Lower leg skin (tissue), 4 donors: ENCODE results near the gene MVB12B. TPM values are rescaled to one million over a fixed set of nuclear protein-coding genes. Genes with fewer than 3 reads are reported as not detected.
A peak's percentile ranks its signal among the peaks of the same experiment; 100 is the strongest.

Experiments used
- DNase-seq, 2 donors: peaks; one replicate each; pipeline ENCODE4 v3.0.0-alpha.2; 2019; ENCODE audit warnings: low spot score in 2 of 2
- H3K4me3 ChIP-seq: fragments of 200-600 bp; sonication (generic); 2 replicates; pipeline ENCODE4 v1.5.1; 2017; ENCODE audit warnings: mild to moderate bottlenecking, low read depth; ENCODE audit not compliant: poor library complexity, severe bottlenecking
- POLR2A ChIP-seq, 2 donors: fragments of 450-650 bp; IDR thresholded peaks; one replicate each; pipeline ENCODE4 v1.6.1; 2016 to 2017; ENCODE audit warnings: antibody characterized with exemption in 2 of 2, mild to moderate bottlenecking in 1 of 2, moderate library complexity in 1 of 2
- WGBS, 2 donors: methylation state at CpG; one replicate each; pipeline ENCODE4 v1.1.5; 2018; 5-methylcytosine and 5-hydroxymethylcytosine counted together
- intact Hi-C: fragments of 100-400 bp; cut with DNase I; formaldehyde crosslinking; loops from one replicate; pipeline ENCODE4 v1.15.0; 2023; ENCODE audit warnings: low total_unique reads
- total RNA-seq, 4 donors: library from RNA; depleted of rRNA; stranded (reverse); fragments of >200 nt; gene quantifications; one replicate each; pipeline ENCODE4 v1.1.0, GENCODE V29; 2016
- TF ChIP-seq, protein P1 (sequence below), 3 donors: fragments of 450-650 bp; IDR thresholded peaks; one replicate each; pipeline ENCODE4 v1.5.1; 2016; ENCODE audit warnings: antibody characterized with exemption in 3 of 3, mild to moderate bottlenecking in 3 of 3, moderate library complexity in 2 of 3

The MVB12B gene
- total RNA-seq, 4 donors from 2014 or later, result 8.6 to 12.5 (median 10.9) TPM

DNA sequence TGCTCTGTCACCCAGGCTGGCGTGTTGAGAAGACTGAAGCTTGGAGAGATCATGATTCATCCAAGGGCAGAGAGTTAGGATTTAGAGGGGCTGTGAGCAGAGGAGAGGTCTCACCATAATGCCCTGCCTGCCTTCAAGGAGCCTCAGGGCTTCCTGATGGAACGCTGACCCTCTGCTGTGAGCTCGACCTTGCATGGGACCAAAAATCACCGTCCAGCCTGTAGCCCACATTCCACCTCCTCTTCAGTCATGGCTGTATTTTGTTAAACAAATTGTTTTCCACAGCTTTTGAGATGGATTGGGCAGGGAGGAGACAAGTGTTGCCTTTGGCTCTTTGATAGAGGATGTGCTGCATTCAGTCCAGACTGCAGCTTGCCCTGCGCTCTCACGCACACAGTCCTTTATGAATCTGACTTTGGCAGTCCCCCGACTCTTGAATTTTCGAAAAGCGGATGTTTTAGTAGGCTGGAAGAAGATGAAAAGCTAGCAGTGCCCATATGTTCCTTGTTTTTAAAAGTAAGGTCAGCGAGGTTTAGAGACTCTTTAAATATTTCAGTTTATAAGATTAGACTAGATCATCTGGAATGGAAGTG lies 79.5 kb downstream of the MVB12B start:
- WGBS, 2 donors, result 72 to 77% methylated on average over 10 of the region's 10 CpGs
- TF ChIP-seq, protein P1, sequence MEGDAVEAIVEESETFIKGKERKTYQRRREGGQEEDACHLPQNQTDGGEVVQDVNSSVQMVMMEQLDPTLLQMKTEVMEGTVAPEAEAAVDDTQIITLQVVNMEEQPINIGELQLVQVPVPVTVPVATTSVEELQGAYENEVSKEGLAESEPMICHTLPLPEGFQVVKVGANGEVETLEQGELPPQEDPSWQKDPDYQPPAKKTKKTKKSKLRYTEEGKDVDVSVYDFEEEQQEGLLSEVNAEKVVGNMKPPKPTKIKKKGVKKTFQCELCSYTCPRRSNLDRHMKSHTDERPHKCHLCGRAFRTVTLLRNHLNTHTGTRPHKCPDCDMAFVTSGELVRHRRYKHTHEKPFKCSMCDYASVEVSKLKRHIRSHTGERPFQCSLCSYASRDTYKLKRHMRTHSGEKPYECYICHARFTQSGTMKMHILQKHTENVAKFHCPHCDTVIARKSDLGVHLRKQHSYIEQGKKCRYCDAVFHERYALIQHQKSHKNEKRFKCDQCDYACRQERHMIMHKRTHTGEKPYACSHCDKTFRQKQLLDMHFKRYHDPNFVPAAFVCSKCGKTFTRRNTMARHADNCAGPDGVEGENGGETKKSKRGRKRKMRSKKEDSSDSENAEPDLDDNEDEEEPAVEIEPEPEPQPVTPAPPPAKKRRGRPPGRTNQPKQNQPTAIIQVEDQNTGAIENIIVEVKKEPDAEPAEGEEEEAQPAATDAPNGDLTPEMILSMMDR (IDR thresholded peaks at IDR 0.05), result no peak
- TF ChIP-seq POLR2A (IDR thresholded peaks at IDR 0.05), result no peak
- DNase-seq, result no peak
- intact Hi-C loops, result no loop called here
- H3K4me3 ChIP-seq, result no peak overlapping the region

DNA sequence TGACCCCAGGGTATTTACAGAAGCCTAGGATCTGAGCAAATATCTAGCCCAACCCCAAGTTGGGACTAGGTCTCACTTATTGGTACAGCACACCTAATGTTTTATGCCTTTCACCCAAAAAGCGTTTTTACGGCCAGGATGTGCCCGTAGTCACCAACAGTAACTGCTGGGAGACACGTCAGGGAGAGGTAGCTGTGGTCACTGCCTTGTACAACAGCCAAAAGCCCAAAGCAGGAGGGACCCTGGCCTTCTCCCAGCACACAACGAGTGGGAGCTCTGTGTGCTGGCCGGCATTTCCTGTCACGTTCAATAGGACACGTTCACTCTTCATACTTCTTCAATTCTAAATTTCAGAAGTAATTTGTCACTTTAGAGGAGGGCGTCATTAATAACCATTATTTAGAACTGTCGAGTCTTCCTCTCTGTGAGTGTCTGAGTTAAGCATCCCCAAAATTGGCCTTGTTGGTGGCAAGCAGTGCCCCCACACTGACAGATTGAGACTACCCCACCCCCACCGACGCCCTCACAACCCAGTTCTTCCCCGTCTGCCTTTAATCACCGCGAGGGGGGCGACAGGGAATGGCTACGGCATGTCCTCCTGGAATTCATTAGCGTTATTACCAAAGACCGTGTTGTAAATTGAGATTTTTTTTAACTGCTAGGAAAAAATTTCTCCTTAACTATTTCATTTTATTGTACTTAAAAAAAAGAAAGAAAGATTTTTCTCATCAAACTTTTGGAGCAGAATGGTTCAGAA lies 80.7 kb downstream of the MVB12B start:
- WGBS, 2 donors, result 62 to 64% methylated on average over 19 of the region's 19 CpGs
- H3K4me3 ChIP-seq, result no peak overlapping the region
- intact Hi-C loops, result no loop called here
- DNase-seq, result peak in 1 of 2 donors; percentile 55
- no peak for TF ChIP-seq POLR2A (IDR thresholded peaks at IDR 0.05)
- TF ChIP-seq, protein P1 (IDR thresholded peaks at IDR 0.05), result no peak

DNA sequence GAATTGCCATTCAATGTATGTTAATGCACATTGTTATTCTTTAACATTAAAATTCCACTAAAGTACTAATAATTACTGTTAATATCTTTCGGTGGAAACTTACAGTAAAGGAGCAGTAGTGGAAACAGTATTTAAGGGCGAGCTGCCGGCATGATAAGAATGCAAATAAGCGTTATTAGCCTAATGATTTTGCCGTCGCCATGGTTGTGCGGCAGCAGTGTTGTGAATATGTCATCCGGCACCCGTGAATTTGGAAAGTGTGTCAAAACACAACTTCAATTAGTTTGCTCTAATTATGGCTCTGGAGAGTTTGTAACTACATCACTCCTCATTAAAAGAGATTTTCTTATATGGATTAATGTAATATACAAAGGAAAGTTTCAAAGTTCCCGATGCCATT lies 81.4 kb downstream of the MVB12B start:
- H3K4me3 ChIP-seq, result no peak overlapping the region
- TF ChIP-seq POLR2A (IDR thresholded peaks at IDR 0.05), result no peak
- TF ChIP-seq, protein P1 (IDR thresholded peaks at IDR 0.05), result no peak
- intact Hi-C loops, result no loop called here
- no peak for DNase-seq
- 83 to 87% methylated on average over 10 of the region's 10 CpGs for WGBS, 2 donors

DNA sequence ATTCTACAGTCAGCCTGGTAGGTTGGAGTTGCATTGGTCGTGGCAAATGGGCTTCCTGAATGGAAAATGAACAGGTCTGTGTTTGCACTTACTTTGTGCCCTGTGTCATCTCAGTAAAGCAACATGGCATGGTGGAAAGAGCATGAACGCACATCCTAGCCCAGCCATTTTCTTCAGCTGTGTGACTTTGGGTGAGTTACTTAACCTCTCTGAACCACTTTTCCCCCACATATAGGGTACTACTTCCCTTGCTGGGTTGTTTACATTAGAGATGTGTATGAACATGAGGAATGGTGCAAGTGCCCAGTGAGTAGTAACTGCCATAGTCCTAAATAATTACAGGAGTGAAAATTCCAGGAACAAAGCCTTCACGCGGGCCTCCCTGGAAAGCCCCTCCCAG lies 83.6 kb downstream of the MVB12B start:
- intact Hi-C loops, result no loop called here
- TF ChIP-seq, protein P1 (IDR thresholded peaks at IDR 0.05), result no peak
- TF ChIP-seq POLR2A (IDR thresholded peaks at IDR 0.05), result no peak
- no peak overlapping the region for H3K4me3 ChIP-seq
- DNase-seq, result no peak
- WGBS, 2 donors, result 95% methylated on average over 4 of the region's 4 CpGs

DNA sequence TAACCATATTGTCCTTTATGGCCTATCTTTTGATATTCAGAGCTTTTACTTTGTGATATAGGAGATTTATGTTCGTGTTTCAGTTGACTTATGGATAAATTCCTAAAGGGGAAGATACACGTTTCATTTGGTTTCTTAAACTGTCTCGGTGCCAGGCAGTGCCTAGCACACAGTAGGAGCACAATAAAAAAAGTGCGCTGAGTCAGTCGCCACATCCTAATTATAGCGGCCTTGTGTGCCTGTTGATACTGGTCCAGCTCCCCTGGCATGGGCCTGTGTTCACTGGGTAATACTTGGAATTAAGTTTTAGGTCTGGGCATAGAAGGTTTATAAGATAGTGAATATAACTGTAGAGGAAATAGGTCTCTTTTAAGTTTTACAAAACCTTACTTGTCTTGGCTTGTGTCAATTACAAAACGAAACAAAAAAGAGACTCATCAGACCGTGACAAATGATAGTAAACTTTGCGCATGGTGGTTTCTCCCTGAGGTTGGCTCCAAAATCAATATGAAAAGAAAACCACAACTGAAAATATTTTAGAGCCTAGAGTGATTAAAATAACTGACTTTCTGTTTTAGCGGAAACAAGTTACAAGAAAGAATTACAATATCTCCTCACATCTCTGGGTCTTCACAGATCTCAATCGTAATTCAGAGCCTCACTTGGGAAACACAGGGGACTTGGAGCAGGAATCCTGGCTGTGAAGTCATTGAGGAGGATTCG lies 84.8 kb downstream of the MVB12B start:
- TF ChIP-seq, protein P1 (IDR thresholded peaks at IDR 0.05), result no peak
- TF ChIP-seq POLR2A (IDR thresholded peaks at IDR 0.05), result no peak
- intact Hi-C loops, result no loop called here
- no peak overlapping the region for H3K4me3 ChIP-seq
- DNase-seq, result no peak
- WGBS, 2 donors, result 58 to 65% methylated on average over 12 of the region's 12 CpGs
